SU-DHL-6 (cell line): ENCODE measurements around the gene TNIK.
"Not testable (repeated sequence)": the region's sequence is repeated elsewhere in the genome, so short reads cannot be mapped to it uniquely, and the experiment has no call there.

ENCODE experiments used
- CTCF ChIP-seq: fragments of 200-600 bp; sonication (generic); IDR thresholded peaks from one replicate; pipeline ENCODE4 v1.5.1; 2017; ENCODE audit warnings: antibody characterized with exemption, mild to moderate bottlenecking, low read length, moderate library complexity; ENCODE audit not compliant: insufficient read depth, poor library complexity, severe bottlenecking
- EZH2phosphoT487 ChIP-seq: fragments of 200-600 bp; sonication (generic), shearing (Covaris generic); conservative IDR thresholded peaks from 2 replicates; pipeline ENCODE4 v1.6.1; 2018; ENCODE audit warnings: mild to moderate bottlenecking, antibody characterized with exemption, low read length, moderate library complexity, mixed read lengths

DNA sequence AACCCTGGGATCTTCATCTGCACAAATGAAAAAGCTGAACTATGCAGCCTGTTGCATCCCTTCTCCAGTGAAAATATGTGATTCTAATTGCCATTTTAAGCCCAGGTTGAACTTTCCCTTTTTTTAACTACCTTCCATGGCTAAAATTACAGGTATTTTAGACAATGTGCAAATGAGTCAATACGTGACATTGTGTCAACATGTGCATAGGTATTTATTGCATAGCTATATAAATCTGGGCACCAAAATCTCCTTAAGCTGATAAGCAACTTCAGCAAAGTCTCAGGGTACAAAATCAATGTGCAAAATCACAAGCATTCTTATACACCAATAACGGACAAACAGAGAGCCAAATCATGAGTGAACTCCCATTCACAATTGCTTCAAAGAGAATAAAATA, 37.4 kb downstream of the TNIK start:
- TF ChIP-seq CTCF, EZH2phosphoT487: not testable (repeated sequence)
